ENCODE results near the gene ITGAV. TPM values are rescaled to one million over a fixed set of nuclear protein-coding genes. Genes with fewer than 3 reads are reported as not detected.

The ITGAV gene
- polyA plus RNA-seq, 2 donors: 5.8 to 9.8 TPM

- 96 to 98% methylated on average over 6 of the region's 6 CpGs for WGBS, 2 donors
- Histone ChIP-seq H3K36me3 (ENCODE audit: control insufficient read depth in 2 of 2, insufficient read depth in 2 of 2, low read length in 1 of 2) (peaks cover 0 to 2% of the 10 kb centered on the region in 2 donors), H3K4me1 (ENCODE audit: control insufficient read depth in 2 of 2, insufficient read depth in 2 of 2, low read length in 1 of 2) (no peaks in the 10 kb centered on the region), H3K4me3 (ENCODE audit: low read depth in 1 of 2, low read length in 2 of 2) (no peak overlapping the region), H3K27ac (ENCODE audit: low read depth in 2 of 2, low read length in 1 of 2) (no peak overlapping the region), H3K9me3 (ENCODE audit: control insufficient read depth in 2 of 2, insufficient read depth in 1 of 2, low read depth in 1 of 2, low read length in 1 of 2) (no peaks in the 10 kb centered on the region), H3K27me3 (ENCODE audit: control insufficient read depth in 1 of 2, insufficient read depth in 2 of 2, low read length in 2 of 2) (no peaks in the 10 kb centered on the region)
Observed at GRCh38 chr2:186607660-186608324, 17.9 kb downstream of the ITGAV start.

- Histone ChIP-seq H3K4me1 (ENCODE audit: control insufficient read depth in 2 of 2, insufficient read depth in 2 of 2, low read length in 1 of 2) (no peaks in the 10 kb centered on the region), H3K4me3 (ENCODE audit: low read depth in 1 of 2, low read length in 2 of 2) (no peak overlapping the region), H3K36me3 (ENCODE audit: control insufficient read depth in 2 of 2, insufficient read depth in 2 of 2, low read length in 1 of 2) (no peaks in the 10 kb centered on the region), H3K27ac (ENCODE audit: low read depth in 2 of 2, low read length in 1 of 2) (no peak overlapping the region), H3K27me3 (ENCODE audit: control insufficient read depth in 1 of 2, insufficient read depth in 2 of 2, low read length in 2 of 2) (no peaks in the 10 kb centered on the region), H3K9me3 (ENCODE audit: control insufficient read depth in 2 of 2, insufficient read depth in 1 of 2, low read depth in 1 of 2, low read length in 1 of 2) (no peaks in the 10 kb centered on the region)
- 69 to 81% methylated on average over 7 of the region's 7 CpGs for WGBS, 2 donors
Observed at GRCh38 chr2:186610785-186611184, 20.9 kb downstream of the ITGAV start.

- Histone ChIP-seq H3K4me1 (ENCODE audit: control insufficient read depth in 2 of 2, insufficient read depth in 2 of 2, low read length in 1 of 2) (no peaks in the 10 kb centered on the region), H3K36me3 (ENCODE audit: control insufficient read depth in 2 of 2, insufficient read depth in 2 of 2, low read length in 1 of 2) (no peaks in the 10 kb centered on the region), H3K9me3 (ENCODE audit: control insufficient read depth in 2 of 2, insufficient read depth in 1 of 2, low read depth in 1 of 2, low read length in 1 of 2) (no peaks in the 10 kb centered on the region), H3K27me3 (ENCODE audit: control insufficient read depth in 1 of 2, insufficient read depth in 2 of 2, low read length in 2 of 2) (no peaks in the 10 kb centered on the region), H3K27ac (ENCODE audit: low read depth in 2 of 2, low read length in 1 of 2) (no peak overlapping the region), H3K4me3 (ENCODE audit: low read depth in 1 of 2, low read length in 2 of 2) (no peak overlapping the region)
- 91 to 92% methylated on average over 2 of the region's 2 CpGs for WGBS, 2 donors
Observed at GRCh38 chr2:186611526-186611925, 21.7 kb downstream of the ITGAV start.

GRCh38 chr2:186612026-186612425 is 22.2 kb downstream of the ITGAV start:
- WGBS, 2 donors: 88 to 93% methylated on average over 2 of the region's 2 CpGs
- H3K36me3 ChIP-seq (ENCODE audit: control insufficient read depth in 2 of 2, insufficient read depth in 2 of 2, low read length in 1 of 2): no peaks in the 10 kb centered on the region
- H3K27ac ChIP-seq (ENCODE audit: low read depth in 2 of 2, low read length in 1 of 2): no peak overlapping the region
- H3K4me1 ChIP-seq (ENCODE audit: control insufficient read depth in 2 of 2, insufficient read depth in 2 of 2, low read length in 1 of 2): no peaks in the 10 kb centered on the region
- H3K9me3 ChIP-seq (ENCODE audit: control insufficient read depth in 2 of 2, insufficient read depth in 1 of 2, low read depth in 1 of 2, low read length in 1 of 2): no peaks in the 10 kb centered on the region
- H3K27me3 ChIP-seq (ENCODE audit: control insufficient read depth in 1 of 2, insufficient read depth in 2 of 2, low read length in 2 of 2): no peaks in the 10 kb centered on the region
- no peak overlapping the region for H3K4me3 ChIP-seq (ENCODE audit: low read depth in 1 of 2, low read length in 2 of 2)

GRCh38 chr2:186612555-186613440 is 22.9 kb downstream of the ITGAV start:
- WGBS, 2 donors: 60 to 70% methylated on average over 2 of the region's 2 CpGs
- no peaks in the 10 kb centered on the region for H3K27me3 ChIP-seq (ENCODE audit: control insufficient read depth in 1 of 2, insufficient read depth in 2 of 2, low read length in 2 of 2)
- H3K27ac ChIP-seq (ENCODE audit: low read depth in 2 of 2, low read length in 1 of 2): no peak overlapping the region
- H3K9me3 ChIP-seq (ENCODE audit: control insufficient read depth in 2 of 2, insufficient read depth in 1 of 2, low read depth in 1 of 2, low read length in 1 of 2): no peaks in the 10 kb centered on the region
- no peak overlapping the region for H3K4me3 ChIP-seq (ENCODE audit: low read depth in 1 of 2, low read length in 2 of 2)
- H3K4me1 ChIP-seq (ENCODE audit: control insufficient read depth in 2 of 2, insufficient read depth in 2 of 2, low read length in 1 of 2): no peaks in the 10 kb centered on the region
- no peaks in the 10 kb centered on the region for H3K36me3 ChIP-seq (ENCODE audit: control insufficient read depth in 2 of 2, insufficient read depth in 2 of 2, low read length in 1 of 2)

- no peaks in the 10 kb centered on the region for H3K27me3 ChIP-seq (ENCODE audit: control insufficient read depth in 1 of 2, insufficient read depth in 2 of 2, low read length in 2 of 2)
- H3K9me3 ChIP-seq (ENCODE audit: control insufficient read depth in 2 of 2, insufficient read depth in 1 of 2, low read depth in 1 of 2, low read length in 1 of 2): no peaks in the 10 kb centered on the region
- no peaks in the 10 kb centered on the region for H3K36me3 ChIP-seq (ENCODE audit: control insufficient read depth in 2 of 2, insufficient read depth in 2 of 2, low read length in 1 of 2)
- H3K4me3 ChIP-seq (ENCODE audit: low read depth in 1 of 2, low read length in 2 of 2): no peak overlapping the region
- H3K27ac ChIP-seq (ENCODE audit: low read depth in 2 of 2, low read length in 1 of 2): no peak overlapping the region
- 80 to 92% methylated on average over 2 of the region's 2 CpGs for WGBS, 2 donors
- H3K4me1 ChIP-seq (ENCODE audit: control insufficient read depth in 2 of 2, insufficient read depth in 2 of 2, low read length in 1 of 2): no peaks in the 10 kb centered on the region
Observed at GRCh38 chr2:186614373-186614772, 24.5 kb downstream of the ITGAV start.

- H3K4me1 ChIP-seq (ENCODE audit: control insufficient read depth in 2 of 2, insufficient read depth in 2 of 2, low read length in 1 of 2): no peaks in the 10 kb centered on the region
- WGBS, 2 donors: 75 to 83% methylated on average over 4 of the region's 4 CpGs
- no peaks in the 10 kb centered on the region for H3K9me3 ChIP-seq (ENCODE audit: control insufficient read depth in 2 of 2, insufficient read depth in 1 of 2, low read depth in 1 of 2, low read length in 1 of 2)
- no peaks in the 10 kb centered on the region for H3K36me3 ChIP-seq (ENCODE audit: control insufficient read depth in 2 of 2, insufficient read depth in 2 of 2, low read length in 1 of 2)
- H3K27me3 ChIP-seq (ENCODE audit: control insufficient read depth in 1 of 2, insufficient read depth in 2 of 2, low read length in 2 of 2): no peaks in the 10 kb centered on the region
- no peak overlapping the region for H3K4me3 ChIP-seq (ENCODE audit: low read depth in 1 of 2, low read length in 2 of 2)
- H3K27ac ChIP-seq (ENCODE audit: low read depth in 2 of 2, low read length in 1 of 2): no peak overlapping the region
Observed at GRCh38 chr2:186617148-186617547, 27.3 kb downstream of the ITGAV start.

- Histone ChIP-seq H3K9me3 (ENCODE audit: control insufficient read depth in 2 of 2, insufficient read depth in 1 of 2, low read depth in 1 of 2, low read length in 1 of 2) (no peaks in the 10 kb centered on the region), H3K36me3 (ENCODE audit: control insufficient read depth in 2 of 2, insufficient read depth in 2 of 2, low read length in 1 of 2) (no peaks in the 10 kb centered on the region), H3K4me1 (ENCODE audit: control insufficient read depth in 2 of 2, insufficient read depth in 2 of 2, low read length in 1 of 2) (no peaks in the 10 kb centered on the region), H3K27ac (ENCODE audit: low read depth in 2 of 2, low read length in 1 of 2) (no peak overlapping the region), H3K27me3 (ENCODE audit: control insufficient read depth in 1 of 2, insufficient read depth in 2 of 2, low read length in 2 of 2) (no peaks in the 10 kb centered on the region), H3K4me3 (ENCODE audit: low read depth in 1 of 2, low read length in 2 of 2) (no peak overlapping the region)
- WGBS, 2 donors: 92 to 95% methylated on average over 1 of the region's 1 CpG
Observed at GRCh38 chr2:186617771-186618170, 27.9 kb downstream of the ITGAV start.

- Histone ChIP-seq H3K4me1 (ENCODE audit: control insufficient read depth in 2 of 2, insufficient read depth in 2 of 2, low read length in 1 of 2) (no peaks in the 10 kb centered on the region), H3K9me3 (ENCODE audit: control insufficient read depth in 2 of 2, insufficient read depth in 1 of 2, low read depth in 1 of 2, low read length in 1 of 2) (no peaks in the 10 kb centered on the region), H3K4me3 (ENCODE audit: low read depth in 1 of 2, low read length in 2 of 2) (no peak overlapping the region), H3K36me3 (ENCODE audit: control insufficient read depth in 2 of 2, insufficient read depth in 2 of 2, low read length in 1 of 2) (no peaks in the 10 kb centered on the region), H3K27me3 (ENCODE audit: control insufficient read depth in 1 of 2, insufficient read depth in 2 of 2, low read length in 2 of 2) (no peaks in the 10 kb centered on the region), H3K27ac (ENCODE audit: low read depth in 2 of 2, low read length in 1 of 2) (no peak overlapping the region)
- 92 to 96% methylated on average over 1 of the region's 1 CpG for WGBS, 2 donors
Observed at GRCh38 chr2:186618696-186619095, 28.8 kb downstream of the ITGAV start.
